Body of pancreas (tissue), 4 donors: Measurements from ENCODE around the gene OR12D1.

ENCODE experiments used
- CTCF ChIP-seq, 7 experiments: fragments of 450-650 bp in 4 of 7; fragments of 200-600 bp in 3 of 7; sonication (generic) in 3 of 7; IDR thresholded peaks; one replicate each; pipeline ENCODE4 v1.5.1; 2016 to 2019; ENCODE audit warnings: antibody characterized with exemption in 7 of 7
- POLR2A ChIP-seq, 3 donors: fragments of 450-650 bp; IDR thresholded peaks; one replicate each; pipeline ENCODE4 v1.6.1; 2016; ENCODE audit warnings: antibody characterized with exemption in 3 of 3, mild to moderate bottlenecking in 2 of 3

DNA sequence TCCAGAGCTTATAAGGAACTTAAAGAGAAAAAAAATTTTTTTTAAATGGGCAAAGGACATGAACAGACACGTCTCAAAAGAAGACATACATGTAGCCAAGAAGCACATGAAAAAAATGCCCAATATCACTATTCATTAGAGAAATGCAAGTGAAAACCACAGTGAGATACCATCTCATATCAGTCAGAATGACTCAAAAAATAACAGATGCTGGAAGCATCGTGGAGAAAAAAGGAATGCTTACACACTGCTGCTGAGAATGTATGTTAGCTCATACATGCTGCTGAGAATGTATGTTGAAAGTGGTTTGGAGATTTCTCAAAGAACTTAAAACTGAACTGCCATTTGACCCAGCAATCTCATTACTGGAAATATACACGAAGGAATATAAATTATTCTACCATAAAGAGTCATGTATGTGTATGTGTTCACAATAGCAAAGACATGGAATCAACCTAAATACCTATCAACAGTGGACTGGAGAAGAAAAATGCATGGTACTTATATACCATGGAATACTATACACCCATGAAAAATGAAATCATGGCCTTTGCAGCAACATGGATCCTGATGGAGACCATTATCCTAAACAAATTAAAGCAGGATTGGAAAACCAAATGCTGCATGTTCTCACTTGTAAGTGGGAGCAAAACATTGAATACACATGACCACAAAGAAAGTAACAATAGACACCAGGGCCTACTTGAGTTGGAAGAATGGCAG is 36.9 kb downstream of the OR12D1 start:
- TF ChIP-seq POLR2A (IDR thresholded peaks at IDR 0.05) (no peak), CTCF (IDR thresholded peaks at IDR 0.05) (no peak)
